GM12892 (cell line): ENCODE data around the gene C1orf74.

Experiments used
- DNase-seq: peaks from one replicate; pipeline ENCODE4 v3.0.0; 2011; ENCODE audit not compliant: insufficient read length
- FAIRE-seq: peaks from 2 replicates; lab custom pipeline; 2011; peaks lifted over from hg19 to GRCh38; lab: Jason Lieb, UNC
- POLR2A ChIP-seq: IDR thresholded peaks from 2 replicates; pipeline ENCODE4 v1.6.1; 2011; ENCODE audit warnings: low read depth, low read length, control low read depth
- POLR2AphosphoS5 ChIP-seq: IDR thresholded peaks from 2 replicates; pipeline ENCODE4 v1.6.1; 2011; ENCODE audit warnings: low read depth, low read length, control low read depth
- TAF1 ChIP-seq: IDR thresholded peaks from 2 replicates; pipeline ENCODE4 v1.6.1; 2011; ENCODE audit warnings: low read depth, mild to moderate bottlenecking, control low read depth, low read length, borderline replicate concordance

Gene C1orf74

DNA sequence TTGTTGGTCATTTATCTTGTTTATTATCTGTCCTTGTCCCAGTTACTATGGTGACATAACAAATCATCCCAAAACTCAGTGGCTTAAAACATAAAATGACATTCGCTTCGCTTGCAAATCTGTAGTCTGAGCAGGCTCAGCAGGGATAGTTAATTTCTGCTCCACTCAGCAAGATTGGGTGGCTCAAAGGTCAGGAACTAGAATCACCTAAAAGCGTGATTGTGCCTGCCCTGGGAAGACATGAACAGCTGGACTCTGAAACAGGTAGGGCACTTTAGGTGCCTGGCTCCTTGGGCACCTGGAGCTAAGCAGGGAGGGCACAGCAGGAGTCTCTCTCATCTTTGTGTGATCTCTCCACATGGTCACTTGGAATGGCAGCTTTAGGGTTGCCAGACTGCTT lies 43.2 kb downstream of the C1orf74 start:
- FAIRE-seq (no peak), DNase-seq (no peak)
- no peak for TF ChIP-seq POLR2A
- TF ChIP-seq TAF1: no peak
- TF ChIP-seq POLR2AphosphoS5: no peak

DNA sequence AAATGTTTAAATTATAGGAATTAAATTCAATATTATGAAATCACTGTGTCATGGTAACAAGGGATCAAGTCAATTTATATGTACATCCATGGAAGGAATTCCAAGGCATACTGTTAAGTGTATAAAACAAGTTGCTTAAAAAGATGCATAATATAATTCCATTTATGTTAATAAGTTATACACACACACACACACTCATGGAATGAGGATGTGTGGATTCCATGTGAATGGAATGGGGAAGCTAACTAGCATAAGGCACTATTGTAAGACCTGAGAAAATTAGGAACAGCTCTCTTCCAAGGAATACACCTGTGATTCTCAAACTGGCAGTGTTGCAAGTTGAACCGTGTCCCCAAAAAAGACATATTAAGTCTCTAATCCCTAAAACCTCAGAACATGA lies 46.1 kb downstream of the C1orf74 start:
- TF ChIP-seq POLR2A: no peak
- TF ChIP-seq TAF1: no peak
- no peak for TF ChIP-seq POLR2AphosphoS5
- FAIRE-seq: no peak
- no peak for DNase-seq

DNA sequence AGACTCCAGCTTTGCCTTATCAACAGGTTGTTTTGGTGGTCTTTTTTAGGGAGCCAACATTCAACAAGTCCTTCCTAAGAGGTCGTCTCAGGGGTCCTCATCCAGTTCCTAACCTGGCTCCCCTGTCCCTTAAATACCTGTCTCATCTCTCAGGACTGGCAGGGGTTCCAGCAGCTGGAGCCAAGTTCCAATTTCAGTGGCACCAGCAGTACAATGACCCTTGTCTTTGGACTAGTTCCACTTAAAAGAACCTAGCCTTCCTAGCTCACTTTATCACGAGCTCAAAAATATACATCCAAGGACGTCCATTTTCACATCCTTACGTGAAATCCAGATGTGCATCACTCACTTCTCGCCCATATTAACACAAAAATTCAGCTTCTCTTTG lies 47.2 kb downstream of the C1orf74 start:
- no peak for FAIRE-seq
- DNase-seq: no peak
- TF ChIP-seq POLR2AphosphoS5 (no peak), POLR2A (no peak), TAF1 (no peak)

DNA sequence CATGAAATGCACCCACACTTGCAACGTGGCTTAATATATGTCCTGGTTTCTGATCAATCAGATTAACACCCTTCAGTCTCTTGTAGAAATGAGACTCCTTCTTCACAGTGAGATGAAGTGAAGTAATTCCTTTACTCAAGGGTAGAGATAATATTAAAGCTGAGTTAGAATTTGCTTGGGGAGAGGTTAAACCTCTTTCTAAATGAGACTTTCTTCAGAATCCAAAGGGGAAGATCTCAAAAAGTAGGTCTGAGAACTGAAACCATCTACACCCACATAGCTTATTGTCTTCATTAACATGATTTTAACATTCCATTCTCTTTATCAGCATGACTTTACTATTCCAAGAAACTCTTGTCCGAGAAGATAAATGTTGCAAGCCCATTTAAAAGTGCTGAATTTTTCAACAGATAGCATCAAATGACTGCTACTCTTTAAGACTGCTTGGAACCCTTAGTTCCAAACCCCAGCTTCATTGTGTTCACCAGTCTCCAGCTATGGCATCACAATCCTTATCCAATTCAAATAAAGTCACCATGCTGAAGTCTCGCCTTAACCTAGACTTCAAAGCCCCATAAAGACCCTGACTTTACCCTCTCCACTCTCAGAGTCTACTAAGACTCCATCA lies 47.8 kb downstream of the C1orf74 start:
- no peak for TF ChIP-seq POLR2A
- TF ChIP-seq POLR2AphosphoS5: no peak
- TF ChIP-seq TAF1: no peak
- DNase-seq (no peak), FAIRE-seq (no peak)

DNA sequence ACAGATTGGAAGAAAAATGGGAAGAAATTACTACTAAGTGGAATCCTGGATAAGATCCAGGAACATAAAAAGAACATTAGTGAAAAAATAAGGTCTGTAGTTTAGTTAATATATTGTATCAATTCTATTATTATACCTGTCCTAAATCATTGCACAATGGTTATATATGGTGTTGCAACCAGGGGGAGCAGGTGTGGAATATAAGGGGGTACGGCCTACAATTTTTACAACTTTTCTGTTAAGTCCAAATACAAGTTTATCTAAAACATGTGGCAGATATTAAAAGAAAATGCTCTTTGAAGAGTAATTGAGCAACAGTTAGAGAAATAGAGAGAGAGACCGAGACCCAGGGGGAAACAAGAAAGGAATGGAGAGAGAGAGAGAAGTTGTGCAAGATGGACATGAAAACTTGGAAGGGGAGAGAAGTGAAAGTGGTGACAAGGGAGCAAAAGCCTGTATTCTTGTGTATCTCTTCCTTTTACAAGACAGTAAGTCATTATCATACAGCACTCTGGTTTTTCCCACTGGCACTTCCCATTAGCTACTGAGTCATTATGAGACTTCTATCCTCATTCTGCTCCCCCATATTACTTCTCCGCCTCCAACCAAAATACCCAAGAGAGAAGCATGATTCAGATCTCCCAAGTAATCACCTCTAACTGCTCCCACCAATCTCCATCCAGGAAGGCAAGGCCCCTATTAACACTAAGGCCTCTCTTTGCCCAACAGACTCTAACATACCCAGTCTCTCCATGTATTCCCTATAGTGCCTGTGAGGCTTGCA lies 50.8 kb downstream of the C1orf74 start:
- FAIRE-seq (no peak), DNase-seq (no peak)
- TF ChIP-seq TAF1 (no peak), POLR2A (no peak), POLR2AphosphoS5 (no peak)

DNA sequence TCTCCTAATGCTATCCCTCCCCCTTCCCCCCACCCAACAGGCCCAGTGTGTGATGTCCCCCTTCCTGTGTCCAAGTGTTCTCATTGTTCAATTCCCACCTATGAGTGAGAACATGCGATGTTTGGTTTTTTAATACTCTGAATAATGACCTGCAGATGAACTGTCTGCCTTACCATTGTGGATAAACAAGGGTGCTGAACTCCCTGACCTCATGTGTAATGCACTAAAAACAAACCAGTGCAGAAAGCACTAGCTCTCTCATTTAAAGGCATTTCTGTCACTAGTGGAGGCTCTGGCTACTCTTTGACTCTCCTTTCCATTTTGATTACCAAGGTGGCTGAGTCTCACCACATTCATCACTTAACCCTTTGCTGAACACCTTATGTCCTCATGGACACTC lies 51.6 kb downstream of the C1orf74 start:
- FAIRE-seq: peak; percentile 63
- no peak for TF ChIP-seq TAF1
- TF ChIP-seq POLR2A: no peak
- TF ChIP-seq POLR2AphosphoS5: no peak
- no peak for DNase-seq

DNA sequence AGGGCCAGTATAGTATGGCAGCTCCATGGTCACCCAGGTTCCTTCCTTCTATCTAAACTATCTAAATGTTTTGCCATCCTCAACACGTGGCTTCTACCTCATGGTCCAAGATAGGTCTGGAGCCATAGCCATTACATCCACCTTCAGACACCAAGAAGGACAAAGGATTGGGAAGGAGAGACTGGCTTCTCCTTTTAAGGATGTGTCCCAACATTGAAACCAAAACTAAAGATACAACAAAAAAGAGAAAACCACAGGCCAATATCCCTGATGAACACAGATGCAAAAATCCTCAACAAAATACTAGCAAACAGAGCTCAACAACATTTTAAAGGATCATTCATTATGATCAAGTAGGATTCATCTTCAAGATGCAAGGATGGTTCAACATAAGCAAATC lies 54.9 kb downstream of the C1orf74 start:
- DNase-seq (no peak), FAIRE-seq (no peak)
- TF ChIP-seq POLR2A (no peak), POLR2AphosphoS5 (no peak), TAF1 (no peak)
